IPS-18c (cell line): ENCODE data around the gene AP4B1.
"Not testable (repeated sequence)": the region's sequence is repeated elsewhere in the genome, so short reads cannot be mapped to it uniquely, and the experiment has no call there.

Experiments used
- H3K4me3 ChIP-seq: 2 replicates; pipeline ENCODE4 v1.7.0; 2013; ENCODE audit warnings: low read depth, mild to moderate bottlenecking, low read length, moderate library complexity; ENCODE audit not compliant: insufficient read depth
- H3K9me3 ChIP-seq: one replicate; pipeline ENCODE4 v1.6.1; 2013; ENCODE audit warnings: mild to moderate bottlenecking, low read length, moderate library complexity; ENCODE audit not compliant: control insufficient read depth, insufficient read depth

Gene AP4B1

GRCh38 chr1:113904674-113905434 lies at the start of gene AP4B1, which contains the start of gene DCLRE1B:
TSS of gene AP4B1 (minus strand) at chr1:113904799. CDS start at chr1:113904717, 82 bp downstream.
TSS of gene DCLRE1B (plus strand) at chr1:113905326. CDS start at chr1:113905587, 261 bp downstream.
- Histone ChIP-seq H3K9me3 (no peaks in the 10 kb centered on the region), H3K4me3 (peak within 1 kb of the TSS; percentile 100)

- Histone ChIP-seq H3K4me3 (no peak overlapping the region), H3K9me3 (no peaks in the 10 kb centered on the region)
Observed at GRCh38 chr1:113951719-113952118, 47.1 kb upstream of the AP4B1 start.

- Histone ChIP-seq H3K9me3 (no peaks in the 10 kb centered on the region), H3K4me3 (no peak overlapping the region)
Observed at GRCh38 chr1:113950908-113951307, 46.3 kb upstream of the AP4B1 start.

GRCh38 chr1:113949007-113949406 lies 44.4 kb upstream of the AP4B1 start:
- H3K4me3 ChIP-seq = no peak overlapping the region
- no peaks in the 10 kb centered on the region for H3K9me3 ChIP-seq

- not testable (repeated sequence) for H3K9me3 ChIP-seq, H3K4me3 ChIP-seq
Observed at GRCh38 chr1:113948151-113948550, 43.6 kb upstream of the AP4B1 start.

GRCh38 chr1:113947388-113948107 lies 42.9 kb upstream of the AP4B1 start:
- H3K4me3 ChIP-seq = no peak overlapping the region
- H3K9me3 ChIP-seq = no peaks in the 10 kb centered on the region

- no peak overlapping the region for H3K4me3 ChIP-seq
Observed at GRCh38 chr1:113946678-113947387, 42.2 kb upstream of the AP4B1 start.

GRCh38 chr1:113946112-113946511 lies 41.5 kb upstream of the AP4B1 start:
- H3K9me3 ChIP-seq = no peaks in the 10 kb centered on the region
- H3K4me3 ChIP-seq = no peak overlapping the region

More at GRCh38 chr1:113946678-113947387, 42.2 kb upstream of the AP4B1 start:
- no peaks in the 10 kb centered on the region for H3K9me3 ChIP-seq

- peaks cover 2% of the 10 kb centered on the region for H3K9me3 ChIP-seq
- no peak overlapping the region for H3K4me3 ChIP-seq
Observed at GRCh38 chr1:113945329-113945728, 40.7 kb upstream of the AP4B1 start.

- H3K9me3 ChIP-seq = peaks cover 2% of the 10 kb centered on the region
- no peak overlapping the region for H3K4me3 ChIP-seq
Observed at GRCh38 chr1:113943028-113943811, 38.6 kb upstream of the AP4B1 start.

GRCh38 chr1:113942527-113942926 lies 37.9 kb upstream of the AP4B1 start:
- Histone ChIP-seq H3K4me3 (no peak overlapping the region), H3K9me3 (peaks cover 2% of the 10 kb centered on the region)

- Histone ChIP-seq H3K4me3 (no peak overlapping the region), H3K9me3 (peaks cover 2% of the 10 kb centered on the region)
Observed at GRCh38 chr1:113941245-113941559, 36.6 kb upstream of the AP4B1 start.

GRCh38 chr1:113940365-113941244 lies 36.0 kb upstream of the AP4B1 start:
- Histone ChIP-seq H3K4me3 (no peak overlapping the region), H3K9me3 (peaks cover 2% of the 10 kb centered on the region)

- Histone ChIP-seq H3K9me3 (peaks cover 2% of the 10 kb centered on the region), H3K4me3 (no peak overlapping the region)
Observed at GRCh38 chr1:113938192-113938591, 33.6 kb upstream of the AP4B1 start.

- Histone ChIP-seq H3K4me3 (no peak overlapping the region), H3K9me3 (peaks cover 2% of the 10 kb centered on the region)
Observed at GRCh38 chr1:113937146-113937545, 32.5 kb upstream of the AP4B1 start.

GRCh38 chr1:113935970-113936369 lies 31.4 kb upstream of the AP4B1 start:
- H3K9me3 ChIP-seq = peaks cover 2% of the 10 kb centered on the region
- H3K4me3 ChIP-seq = no peak overlapping the region
